IPS-NIHi7 (cell line): ENCODE data around the gene PEF1.
A peak's percentile ranks its signal among the peaks of the same experiment; 100 is the strongest.

ENCODE experiments used
- DNase-seq: peaks from one replicate; pipeline ENCODE4 v3.0.0; 2012; ENCODE audit warnings: mixed read lengths; ENCODE audit errors: extremely low spot score

Gene PEF1

DNA sequence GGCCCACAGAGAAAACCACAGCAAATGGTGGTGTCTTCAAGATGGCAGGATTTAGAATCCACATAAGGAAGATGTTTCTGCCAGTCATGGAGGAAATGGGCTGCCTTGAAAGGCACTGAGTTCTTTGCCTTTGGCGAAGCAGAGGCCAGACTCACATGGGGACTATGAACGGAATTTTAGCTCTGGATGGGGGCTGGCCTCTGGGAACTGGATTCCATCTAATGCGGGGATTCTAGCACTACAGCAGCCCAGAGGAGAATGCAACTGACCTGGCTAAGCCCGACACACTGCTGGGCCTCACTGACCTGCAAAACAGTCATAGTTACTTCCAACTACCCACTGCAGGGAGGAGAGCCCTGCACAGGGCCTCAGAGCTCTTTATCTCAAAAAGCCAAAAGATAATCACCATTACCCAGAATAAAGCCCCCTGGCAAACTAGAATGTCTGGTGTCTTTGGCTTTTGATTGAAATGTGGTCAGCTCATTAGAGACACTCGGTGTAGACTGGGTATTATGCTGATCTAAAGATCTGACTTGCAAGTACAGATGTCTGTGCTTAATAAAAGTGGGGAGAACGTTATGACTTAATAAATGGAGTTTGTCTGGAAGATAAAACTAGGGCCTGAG lies 15.6 kb downstream of the PEF1 start:
- no peak for DNase-seq

DNA sequence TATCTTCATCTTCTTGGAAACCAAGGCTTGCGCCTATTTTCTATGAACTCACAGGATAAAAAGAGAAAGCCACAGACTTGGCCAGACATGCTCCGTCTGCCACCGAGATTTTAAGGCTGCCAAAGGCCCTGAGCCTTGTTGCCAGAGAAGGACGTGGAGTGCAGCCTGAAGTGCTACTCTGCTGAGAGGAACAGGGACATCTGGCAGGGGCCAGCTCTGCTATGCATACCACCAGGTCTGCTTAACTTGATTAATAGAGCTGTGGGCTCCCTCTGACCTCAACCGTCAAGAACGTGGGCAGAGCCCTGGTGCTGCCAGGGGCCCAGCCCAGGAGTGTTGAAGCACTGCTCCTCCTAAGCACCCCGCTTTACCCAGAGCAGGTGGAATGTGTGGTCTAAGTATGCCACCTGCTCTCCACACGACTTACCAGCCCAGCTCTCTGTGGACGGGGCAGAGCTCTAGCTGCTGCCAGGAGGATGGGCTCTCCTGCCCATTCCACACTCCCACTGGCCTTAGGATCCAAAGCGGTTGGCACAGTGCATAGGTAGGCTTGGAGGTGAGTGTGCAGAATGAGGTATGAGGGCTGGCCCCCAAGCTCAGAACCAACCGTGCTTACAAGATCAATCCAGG lies 16.6 kb downstream of the PEF1 start:
- DNase-seq = no peak

DNA sequence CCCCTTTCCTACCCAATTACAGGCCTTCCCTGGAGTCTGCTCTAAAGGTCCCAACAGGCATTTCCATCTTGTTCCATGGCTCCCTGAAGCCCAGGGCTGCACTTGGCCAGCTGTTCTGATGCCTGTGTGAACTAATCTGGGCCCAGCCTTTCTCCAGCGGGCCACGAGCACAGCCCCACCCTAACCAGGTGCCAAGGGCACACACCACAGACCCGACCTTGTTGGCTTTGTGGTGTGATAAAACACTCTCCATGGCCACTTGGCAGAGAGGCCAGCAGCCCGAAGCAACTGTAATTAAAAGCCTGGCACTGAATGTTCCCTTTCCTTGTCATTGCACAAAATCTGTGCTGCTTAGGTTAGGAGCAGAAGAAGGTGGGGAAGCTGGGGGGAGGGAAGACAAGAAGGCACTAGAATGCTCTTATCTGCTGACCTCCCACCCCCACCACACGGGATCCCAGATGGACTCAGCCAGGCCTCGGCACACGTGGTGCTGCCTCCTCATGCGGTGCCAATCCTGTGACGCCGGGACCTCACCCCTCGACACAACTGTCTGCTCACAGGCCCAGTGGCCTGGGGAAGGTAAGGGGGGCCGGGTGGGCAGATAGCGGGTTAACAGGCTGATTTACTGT lies 17.3 kb downstream of the PEF1 start:
- DNase-seq = no peak

DNA sequence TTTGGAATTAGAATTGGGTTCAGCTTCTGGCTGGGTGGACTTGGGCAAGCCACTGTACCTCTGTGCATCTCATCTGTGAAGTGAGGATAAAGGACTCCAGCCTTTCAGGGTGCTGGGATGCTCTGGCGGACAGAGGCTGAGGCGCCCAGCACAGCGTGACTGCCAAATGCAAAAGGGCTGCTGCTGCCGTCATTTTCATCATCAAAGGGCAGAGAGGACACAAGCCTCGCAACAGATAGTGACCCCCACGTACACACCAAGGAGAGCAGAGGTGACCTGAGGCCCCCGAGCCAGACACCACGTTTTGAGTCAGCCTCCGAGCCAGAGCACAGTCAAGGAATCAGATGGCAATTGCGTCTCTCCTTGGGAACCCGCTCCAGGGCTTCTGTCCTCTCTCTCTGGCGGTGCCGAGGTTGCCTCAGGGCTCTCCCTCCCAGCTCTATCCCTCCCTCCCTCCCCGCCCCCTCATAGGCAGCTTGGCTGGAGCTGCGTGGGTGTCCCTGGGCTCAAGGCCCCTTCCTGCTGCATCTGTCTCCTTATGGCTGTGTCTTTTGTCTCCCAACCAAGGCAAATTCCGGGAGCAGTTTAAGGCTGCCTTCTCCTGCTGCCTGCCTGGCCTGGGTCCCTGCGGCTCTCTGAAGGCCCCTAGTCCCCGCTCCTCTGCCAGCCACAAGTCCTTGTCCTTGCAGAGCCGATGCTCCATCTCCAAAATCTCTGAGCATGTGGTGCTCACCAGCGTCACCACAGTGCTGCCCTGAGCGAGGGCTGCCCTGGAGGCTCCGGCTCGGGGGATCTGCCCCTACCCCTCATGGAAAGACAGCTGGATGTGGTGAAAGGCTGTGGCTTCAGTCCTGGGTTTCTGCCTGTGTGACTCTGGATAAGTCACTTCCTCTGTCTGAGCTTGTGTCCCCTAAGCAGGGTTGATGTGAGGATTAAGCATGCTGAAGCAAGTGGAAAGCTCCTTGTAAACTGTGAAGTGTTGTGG lies 18.2 kb downstream of the PEF1 start:
- peak; percentile 67 for DNase-seq

DNA sequence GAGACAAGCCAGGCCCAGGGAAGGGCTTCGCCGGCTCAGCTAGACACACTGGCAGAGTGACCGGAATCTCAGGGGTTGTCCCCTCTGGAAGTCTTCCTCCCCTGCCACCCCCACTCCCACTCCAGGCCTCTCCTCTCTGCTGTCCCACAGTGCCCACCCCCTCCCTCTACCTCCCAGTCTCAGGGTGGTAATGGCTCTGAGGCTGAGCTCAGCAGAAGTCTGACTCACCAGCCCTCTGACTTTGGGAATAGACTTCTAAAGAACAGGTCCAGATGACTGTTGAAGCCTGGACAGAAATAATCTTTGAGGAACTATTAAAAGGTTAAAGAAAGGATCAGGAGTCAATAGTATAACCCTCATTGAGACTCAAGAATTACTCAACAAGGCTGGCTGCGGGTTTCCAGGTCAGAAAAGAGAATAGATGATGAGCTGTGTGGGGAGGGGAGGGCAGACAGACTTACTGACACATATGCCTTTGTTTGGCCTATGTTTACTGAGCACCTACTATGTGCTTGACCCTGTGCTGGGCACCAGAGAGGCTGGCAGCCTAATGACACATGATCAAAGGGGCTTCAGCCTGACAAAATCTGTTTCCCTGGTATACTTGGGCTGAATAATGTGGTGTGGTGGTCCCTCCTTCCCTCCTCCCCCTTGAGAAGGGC lies 19.0 kb downstream of the PEF1 start:
- no peak for DNase-seq

DNA sequence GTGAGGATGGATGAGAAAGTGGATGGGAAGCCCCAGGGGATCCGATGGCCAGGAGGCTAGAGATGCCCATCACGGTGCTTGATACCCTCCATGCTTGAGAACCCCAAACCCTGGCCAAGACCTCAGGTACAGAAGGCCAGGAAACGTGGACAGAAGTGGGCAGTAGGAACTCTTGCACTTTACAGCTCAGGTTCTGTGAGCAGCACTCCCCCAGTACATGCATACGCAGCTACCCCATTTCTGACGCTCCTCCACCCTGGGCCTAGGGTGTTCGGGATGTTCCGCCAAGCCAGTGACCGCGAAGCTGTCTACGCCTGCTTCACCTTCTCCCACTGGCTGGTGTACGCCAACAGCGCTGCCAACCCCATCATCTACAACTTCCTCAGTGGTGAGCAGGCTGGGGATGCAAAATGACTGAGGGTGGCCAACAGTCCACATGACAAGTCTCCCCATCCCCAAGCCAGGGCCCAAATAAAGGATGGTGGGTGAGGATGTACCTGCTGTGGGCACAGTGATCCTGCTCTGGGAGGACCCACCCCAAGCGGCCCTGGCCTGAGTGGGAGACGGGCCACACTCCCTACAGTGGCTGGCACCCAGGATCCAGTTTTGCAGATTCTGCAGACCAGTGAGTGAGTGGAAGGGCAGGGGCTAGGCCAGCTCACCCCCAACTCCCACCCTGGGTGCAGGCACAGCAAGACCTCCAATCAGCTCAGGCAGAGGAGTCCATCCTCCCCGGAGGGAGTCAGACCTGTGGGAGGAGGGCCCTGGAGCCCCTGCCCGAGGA lies 19.8 kb downstream of the PEF1 start:
- DNase-seq = no peak

DNA sequence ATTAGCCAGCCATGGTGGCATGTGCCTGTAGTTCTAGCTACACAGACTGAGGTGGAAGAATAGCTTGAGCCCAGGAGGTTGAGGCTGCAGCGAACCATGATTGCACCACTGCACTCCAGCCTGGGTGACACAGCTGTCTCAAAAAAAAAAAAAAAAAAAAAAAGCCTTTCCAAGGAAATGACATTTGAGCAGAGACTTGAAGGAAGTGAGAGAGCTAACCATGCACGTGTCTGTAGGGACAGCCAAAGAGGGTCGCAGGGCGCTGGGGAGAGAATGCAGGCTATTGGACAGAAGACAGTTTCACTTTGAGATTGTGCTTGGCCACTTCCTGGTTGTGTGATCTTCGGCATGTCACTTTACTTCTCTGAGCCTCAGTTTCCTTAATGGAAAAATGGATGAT lies 20.4 kb downstream of the PEF1 start:
- DNase-seq = no peak

DNA sequence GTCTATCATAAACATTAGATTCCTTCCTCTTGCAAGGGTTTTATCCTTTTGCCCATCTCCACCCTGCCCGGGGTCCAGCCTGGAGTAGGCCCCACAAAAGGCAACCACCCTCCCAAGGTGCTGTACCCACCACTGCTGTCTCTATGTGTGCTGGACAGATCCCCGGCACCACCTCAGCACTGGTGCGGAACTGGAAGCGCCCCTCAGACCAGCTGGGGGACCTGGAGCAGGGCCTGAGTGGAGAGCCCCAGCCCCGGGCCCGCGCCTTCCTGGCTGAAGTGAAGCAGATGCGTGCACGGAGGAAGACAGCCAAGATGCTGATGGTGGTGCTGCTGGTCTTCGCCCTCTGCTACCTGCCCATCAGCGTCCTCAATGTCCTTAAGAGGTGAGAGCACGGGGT lies 21.3 kb downstream of the PEF1 start:
- no peak for DNase-seq

DNA sequence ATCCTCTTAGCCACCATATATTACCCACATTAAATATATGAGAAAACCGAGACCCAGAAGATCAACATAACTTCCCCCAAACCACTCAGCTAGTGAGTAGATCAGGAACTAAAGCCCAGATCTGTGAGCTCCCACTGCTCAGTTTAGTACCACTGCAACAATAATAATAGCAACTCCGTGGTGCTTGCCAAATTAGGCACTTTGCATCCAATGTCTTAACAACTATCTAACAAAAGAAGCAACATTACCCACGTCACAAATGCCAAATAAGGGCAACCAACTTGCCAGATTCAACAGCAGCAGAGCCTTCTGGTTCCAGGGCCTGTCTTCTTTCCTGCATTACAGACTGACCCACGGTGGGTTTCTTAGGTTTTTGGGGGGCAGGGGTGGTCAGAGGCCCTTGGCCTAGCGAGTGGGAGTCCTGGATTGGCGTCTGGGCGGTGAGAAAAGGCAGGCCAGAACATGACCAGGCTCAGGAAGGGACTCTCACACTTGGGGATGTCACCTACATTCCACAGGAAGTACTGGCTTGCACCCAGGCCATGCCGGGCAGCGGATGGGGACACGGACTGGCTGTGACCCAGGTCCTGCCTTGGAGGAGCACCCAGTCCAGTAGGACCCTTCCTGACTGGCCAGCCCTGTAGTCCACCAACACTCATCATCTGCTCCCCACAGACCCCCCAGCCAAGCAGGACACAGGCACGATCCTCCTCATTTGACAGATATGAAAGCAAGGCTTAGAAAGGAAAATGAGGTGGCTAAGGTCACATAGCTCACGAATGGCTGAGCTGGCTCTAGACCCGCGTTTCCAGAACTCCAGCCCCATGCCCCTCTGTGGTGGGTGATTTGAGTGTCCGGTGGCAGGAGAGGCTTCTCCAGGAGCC lies 22.6 kb downstream of the PEF1 start:
- no peak for DNase-seq

DNA sequence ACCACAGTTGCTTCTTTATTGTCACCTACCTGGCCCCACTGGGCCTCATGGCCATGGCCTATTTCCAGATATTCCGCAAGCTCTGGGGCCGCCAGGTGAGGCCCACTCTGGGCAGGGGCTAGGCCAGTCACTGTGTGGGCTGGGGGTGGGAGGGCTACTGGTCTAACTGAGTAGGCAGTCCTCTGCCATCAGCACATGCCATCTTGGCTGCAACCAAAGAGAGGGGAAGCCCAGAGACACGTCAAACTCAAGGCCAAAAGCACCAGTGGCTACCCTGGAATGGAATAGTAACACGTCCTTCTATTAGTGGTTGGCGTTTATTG lies 23.2 kb downstream of the PEF1 start:
- DNase-seq = no peak

DNA sequence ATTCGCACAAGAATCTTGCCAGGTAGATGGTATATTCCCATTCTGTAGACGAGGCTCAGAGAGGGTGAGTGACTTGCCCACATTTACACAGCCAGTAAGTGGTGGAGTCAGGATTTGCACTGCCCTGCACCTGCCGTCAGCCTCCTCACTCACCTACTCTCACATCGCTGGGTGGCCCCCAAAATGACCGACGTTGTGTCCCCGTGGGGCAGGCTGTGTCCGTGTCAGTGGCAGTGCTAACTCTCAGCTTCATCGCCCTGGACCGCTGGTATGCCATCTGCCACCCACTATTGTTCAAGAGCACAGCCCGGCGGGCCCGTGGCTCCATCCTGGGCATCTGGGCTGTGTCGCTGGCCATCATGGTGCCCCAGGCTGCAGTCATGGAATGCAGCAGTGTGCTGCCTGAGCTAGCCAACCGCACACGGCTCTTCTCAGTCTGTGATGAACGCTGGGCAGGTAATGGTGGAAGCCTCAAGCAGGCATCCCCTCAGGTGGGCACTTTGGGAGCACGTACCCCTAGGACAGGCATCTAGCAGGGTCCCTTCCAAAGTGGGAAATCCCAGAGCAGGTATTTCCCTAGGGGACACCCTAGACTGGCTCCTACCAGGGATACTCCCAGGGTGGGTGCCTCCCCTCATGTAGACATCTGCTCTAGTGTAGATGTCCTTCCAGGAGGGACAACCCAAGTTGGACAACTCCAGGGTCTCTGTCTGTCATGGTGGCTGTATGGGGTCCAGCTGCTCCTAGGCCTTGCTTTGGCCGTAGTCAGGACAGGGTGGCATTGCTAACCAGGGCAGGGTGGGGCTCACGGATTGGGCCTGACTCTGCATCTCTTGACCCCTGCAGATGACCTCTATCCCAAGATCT lies 23.8 kb downstream of the PEF1 start:
- no peak for DNase-seq

DNA sequence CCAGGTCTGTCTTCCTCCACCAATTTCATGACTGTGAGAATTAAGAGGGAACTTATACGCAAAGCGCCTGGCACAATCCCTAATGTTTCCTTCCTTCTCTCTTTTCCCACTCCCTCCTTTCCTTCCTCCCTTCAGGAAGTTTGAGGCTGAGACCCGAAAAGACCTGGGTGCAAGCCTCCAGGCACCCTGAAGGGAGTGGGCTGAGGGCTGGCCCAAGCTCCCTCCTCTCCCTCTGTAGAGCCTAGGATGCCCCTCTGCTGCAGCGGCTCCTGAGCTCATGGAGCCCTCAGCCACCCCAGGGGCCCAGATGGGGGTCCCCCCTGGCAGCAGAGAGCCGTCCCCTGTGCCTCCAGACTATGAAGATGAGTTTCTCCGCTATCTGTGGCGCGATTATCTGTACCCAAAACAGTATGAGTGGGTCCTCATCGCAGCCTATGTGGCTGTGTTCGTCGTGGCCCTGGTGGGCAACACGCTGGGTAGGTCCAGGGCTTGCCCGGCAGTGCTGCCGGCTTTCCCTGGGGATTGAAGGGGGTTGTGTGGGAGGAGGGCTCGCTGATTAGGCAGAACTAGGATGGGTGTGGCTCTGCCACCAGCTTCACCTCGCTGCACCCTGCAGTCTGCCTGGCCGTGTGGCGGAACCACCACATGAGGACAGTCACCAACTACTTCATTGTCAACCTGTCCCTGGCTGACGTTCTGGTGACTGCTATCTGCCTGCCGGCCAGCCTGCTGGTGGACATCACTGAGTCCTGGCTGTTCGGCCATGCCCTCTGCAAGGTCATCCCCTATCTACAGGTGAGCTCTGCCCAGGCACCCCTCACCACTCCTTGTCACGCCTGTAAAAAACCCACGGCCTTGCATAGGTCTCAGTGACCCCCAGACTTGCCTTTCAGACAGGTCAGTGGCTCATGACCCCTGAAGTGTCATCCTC lies 25.5 kb downstream of the PEF1 start:
- DNase-seq = no peak

DNA sequence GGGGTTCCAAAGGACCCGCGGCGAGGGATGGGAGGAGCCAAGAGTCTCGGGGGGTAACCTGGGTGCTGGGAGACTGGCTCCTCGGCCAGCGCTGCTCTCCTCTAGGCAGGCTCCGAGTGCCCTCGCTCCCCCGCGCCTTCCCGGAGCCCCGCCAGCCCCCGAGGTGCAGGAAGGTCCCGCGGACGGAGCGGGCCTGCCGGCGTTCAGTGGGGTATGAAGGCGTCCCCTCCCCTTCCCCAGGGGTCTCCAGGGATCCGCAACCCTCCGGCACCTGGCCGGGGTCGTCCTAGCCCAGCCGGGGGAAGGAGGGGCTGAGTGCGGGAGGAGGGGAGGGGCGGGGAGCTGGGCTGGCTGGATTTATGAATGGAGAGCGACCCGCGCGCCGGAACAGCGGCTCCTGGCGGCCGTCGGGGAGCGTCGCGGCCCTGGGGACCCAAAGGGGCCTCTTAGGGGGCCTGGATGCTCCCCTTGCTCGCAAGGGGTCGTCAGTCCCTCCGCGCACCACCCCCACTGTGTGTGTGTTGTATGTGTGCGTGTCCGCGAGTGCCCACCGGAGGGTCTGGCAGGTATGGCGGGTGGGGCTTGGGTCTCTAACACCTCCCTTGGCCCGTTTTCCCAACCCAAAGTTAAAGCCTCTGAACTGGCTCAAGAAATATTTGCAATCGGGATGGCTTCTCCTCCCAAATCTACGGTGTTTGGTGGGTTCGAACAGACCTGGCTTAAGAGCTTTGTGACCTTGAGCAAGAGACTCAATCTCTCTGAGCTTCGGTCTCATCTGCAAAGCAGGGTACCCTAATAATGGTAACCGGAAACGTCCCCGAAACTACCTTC lies 26.5 kb downstream of the PEF1 start:
- peak; percentile 88 for DNase-seq

DNA sequence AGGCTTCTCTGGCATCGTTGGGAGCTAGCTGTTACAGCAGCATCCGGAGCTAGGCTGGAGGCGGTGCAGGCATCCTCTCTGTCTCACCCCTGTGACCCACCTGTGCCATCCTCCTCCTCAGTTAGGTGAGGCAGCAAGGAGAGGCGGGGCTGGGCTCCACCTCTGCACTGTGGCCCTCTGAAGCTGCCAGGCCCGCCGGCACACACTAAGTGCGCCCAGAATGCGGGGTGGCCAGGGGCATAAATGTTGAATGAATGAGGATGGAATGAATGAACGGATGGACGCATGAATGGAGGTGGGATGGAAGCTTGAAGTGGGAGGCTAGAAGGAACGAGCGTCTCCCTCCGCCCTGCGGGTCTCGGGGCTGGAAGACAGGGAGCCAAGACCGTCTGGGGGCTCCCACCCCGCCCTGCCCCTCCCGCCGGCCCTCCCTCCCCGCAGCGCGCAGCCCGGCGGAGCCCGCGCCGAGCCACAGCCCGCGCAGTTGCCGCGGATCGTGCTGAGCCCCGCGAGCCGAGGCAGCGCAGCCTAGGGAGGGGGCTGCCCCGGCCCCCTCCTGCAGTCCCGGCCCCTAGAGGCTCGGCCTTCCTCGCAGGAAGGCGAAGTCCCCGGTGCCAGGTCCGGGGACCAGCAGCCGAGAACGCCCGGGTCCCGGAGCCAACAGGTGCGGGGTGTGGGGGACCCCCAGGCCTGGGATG lies 27.3 kb downstream of the PEF1 start, which contains the start of gene HCRTR1:
TSS of gene HCRTR1 (plus strand) at position 472 of the 698 bp plus-strand sequence. CDS start 1,504 bp downstream, outside the sequence.
- DNase-seq = no peak

DNA sequence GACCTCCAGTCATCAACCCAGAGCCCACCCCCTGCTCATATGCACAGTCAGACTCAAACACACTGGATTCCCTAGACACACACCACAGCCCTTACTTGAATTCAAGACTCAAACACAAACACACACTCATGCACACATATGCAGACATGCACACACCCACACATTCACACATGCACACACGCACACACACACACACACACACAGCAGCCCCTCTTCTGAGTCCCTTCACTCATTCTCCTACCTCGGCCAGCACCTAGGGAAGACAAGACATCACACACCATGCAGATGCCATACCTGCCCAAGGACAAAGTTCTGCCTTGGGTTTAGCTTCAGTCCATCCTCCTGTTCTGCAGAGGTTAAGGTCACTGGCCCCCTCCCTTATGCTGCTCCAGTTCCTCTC lies 28.7 kb downstream of the PEF1 start:
- DNase-seq = no peak

DNA sequence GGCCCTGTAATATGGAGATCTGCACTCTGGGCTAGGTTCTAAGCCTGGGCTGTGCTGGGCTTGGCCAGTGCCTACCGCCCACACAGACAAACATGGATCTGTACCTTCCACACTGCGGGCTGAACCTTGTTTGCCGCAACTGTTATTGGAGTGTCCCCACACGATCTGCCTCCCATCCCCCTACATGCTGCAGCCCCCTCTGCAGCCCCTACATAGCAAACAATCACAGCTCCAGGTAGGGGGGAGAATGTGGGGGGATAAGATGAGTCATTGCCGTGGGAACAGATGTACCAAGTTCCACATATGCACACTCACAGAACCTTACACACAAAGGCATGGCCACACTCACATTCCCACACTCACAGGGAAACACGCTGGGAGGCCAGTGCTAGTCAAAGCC lies 29.3 kb downstream of the PEF1 start:
- DNase-seq = no peak
